Heart right ventricle (tissue), 16 donors: ENCODE results near the gene GMEB2. TPM values are rescaled to one million over a fixed set of nuclear protein-coding genes. Genes with fewer than 3 reads are reported as not detected.

Source experiments
- ATAC-seq, 8 donors: fragments of 200-7000 bp; cut with Tn5 transposase; one replicate each; pipeline ENCODE4 v1.9.1; 2020; ENCODE audit warnings: mild to moderate bottlenecking in 8 of 8, moderate library complexity in 8 of 8, moderate number of reproducible peaks in 1 of 8
- DNase-seq, 2 donors: peaks; one replicate each; pipeline ENCODE4 v3.0.0-alpha.2; 2020
- H3K27ac ChIP-seq, 10 donors: fragments of 200-600 bp; sonication (generic) in 2 of 10; one replicate each; pipeline versions ENCODE4 v1.5.0 to v1.8.0; 2020 to 2022; ENCODE audit warnings: mild to moderate bottlenecking in 3 of 10
- H3K27me3 ChIP-seq, 7 donors: fragments of 200-600 bp; one replicate each; pipeline ENCODE4 v1.8.0; 2021 to 2022; ENCODE audit warnings: mild to moderate bottlenecking in 2 of 7
- H3K36me3 ChIP-seq, 9 donors: fragments of 200-600 bp; sonication (generic) in 1 of 9; one replicate each; pipeline versions ENCODE4 v1.5.0 to v1.8.0; 2020 to 2022; ENCODE audit warnings: mild to moderate bottlenecking in 2 of 9
- H3K4me1 ChIP-seq, 9 donors: fragments of 200-600 bp; sonication (generic) in 1 of 9; one replicate each; pipeline versions ENCODE4 v1.5.0 to v1.8.0; 2020 to 2022; ENCODE audit warnings: mild to moderate bottlenecking in 4 of 9
- H3K4me3 ChIP-seq, 10 donors: fragments of 200-600 bp; sonication (generic) in 2 of 10; one replicate each; pipeline versions ENCODE4 v1.5.0 to v1.8.0; 2020 to 2022; ENCODE audit warnings: mild to moderate bottlenecking in 7 of 10, moderate library complexity in 2 of 10
- H3K9me3 ChIP-seq, 11 donors: fragments of 200-600 bp in 10 of 11; sonication (generic) in 2 of 11; one replicate each; pipeline versions ENCODE4 v1.5.0 to v1.8.0; 2013 to 2022; ENCODE audit warnings: mild to moderate bottlenecking in 2 of 11, control low read depth in 1 of 11, moderate library complexity in 1 of 11
- CTCF ChIP-seq, 9 donors: fragments of 200-600 bp; sonication (generic) in 2 of 9; IDR thresholded peaks; one replicate each; pipeline versions ENCODE4 v1.5.0 to v1.8.0; 2021 to 2022; ENCODE audit warnings: antibody characterized with exemption in 9 of 9, mild to moderate bottlenecking in 5 of 9, moderate library complexity in 1 of 9
- WGBS, 2 donors: extraction: QIAGEN DNeasy Blood & Tissue Kit; methylation state at CpG; one replicate each; pipeline ENCODE4 v1.1.7; 2013; ENCODE audit warnings: inconsistent platforms in 1 of 2; 5-methylcytosine and 5-hydroxymethylcytosine counted together
- intact Hi-C, 10 donors: fragments of 100-400 bp; cut with DNase I; formaldehyde crosslinking; loops; one replicate each; pipeline versions ENCODE4 v1.11.1 to v1.14.2; 2022
- polyA plus RNA-seq, 2 donors: library from polyadenylated mRNA; stranded (reverse); fragments of 200-250 nt; gene quantifications; one replicate each; pipeline ENCODE4 v1.2.3, GENCODE V29; 2013
- total RNA-seq, 10 donors: library from RNA; stranded (reverse); fragmentation: NEBNext Ultra II Directional in 3 of 10; extraction: Animal tissue kit (Norgen Biotek cat#: 25700) in 3 of 10; gene quantifications; one replicate each; pipeline versions ENCODE4 v1.2.1 to v1.2.4, GENCODE V29; 2021 to 2023
- donor health status: Arrhythmogenic right ventricular cardiomyopathy.
- donor health status: ischemic (EF 13 %, LVEDD 7.1; RV severe dilation, severe dysfunction).
- donor health status: healthy with polysubstance abuse.
- donor health status: DM: no; HTN: yes; CAD: no.
- donor health status: DM: no; HTN: no; CAD: no.
- donor health status: ischemic (EF 25% LVEDD 6.9; RV normal size, moderate dysfunction).
- donor health status: ischemic (EF 25% LVEDD 5.7; RV mildly dilated, moderate dysfunction).
- donor health status: healthy.
- donor health status: DM: yes; HTN: yes; CAD: no.
- donor health status: Ischemic cardiomyopathy.
- donor health status: ischemic (EF 35%, LVEDD 5.7; RV mildly dilated, moderate dysfunction).
- donor health status: nonischemic (EF 11% LVEDD 7.7; RV severe dilation, severe dysfunction).
- donor health status: DM: yes; HTN: yes; CAD: no.
- donor health status: PGD.
- donor health status: ischemic (EF 29% LVEDD 5.4; RV normal size, mild dysfunction).
- donor health status: nonischemic (EF 23%, LVEDD 6.1; RV moderate dilation, normal function).

GMEB2 gene
- total and polyA plus RNA-seq, 12 donors, result 4.9 to 8.2 (median 5.9) TPM

GRCh38 chr20:63627751-63628245, 897 bp upstream of the GMEB2 start:
- intact Hi-C loops, result loop anchor here in 5 of 10 donors (1.0 to 10.0 kb wide), 4 partner anchors 31 to 237 kb away; partner anchors contain the start of genes ABHD16B (in 2 of the 5), HELZ2 (in 2 of the 5), RTEL1 (in 2 of the 5) and TPD52L2 (in 2 of the 5)
- Histone ChIP-seq H3K4me3 (peak overlapping the region; percentile 65 to 99 (median 92)), H3K4me1 (peaks cover 0 to 33% (median 24%) of the 10 kb centered on the region in 9 donors), H3K27ac (peak overlapping the region in 9 of 10 donors; percentile 90 to 99 (median 97)), H3K27me3 (no peaks in the 10 kb centered on the region), H3K9me3 (no peaks in the 10 kb centered on the region), H3K36me3 (no peaks in the 10 kb centered on the region)
- WGBS, 2 donors, result 10 to 16% methylated on average over 21 to 28 of the region's 28 CpGs
- DNase-seq, result no peak
- no peak for TF ChIP-seq CTCF (IDR thresholded peaks at IDR 0.05)
- peak in 7 of 8 donors; percentile 1 to 36 (median 20) for ATAC-seq

GRCh38 chr20:63627129-63627750, 339 bp upstream of the GMEB2 start:
- Histone ChIP-seq H3K9me3 (no peaks in the 10 kb centered on the region), H3K36me3 (no peaks in the 10 kb centered on the region), H3K4me3 (peak overlapping the region; percentile 65 to 99 (median 92)), H3K27me3 (no peaks in the 10 kb centered on the region), H3K27ac (peak overlapping the region; percentile 90 to 99 (median 97)), H3K4me1 (peaks cover 0 to 33% (median 24%) of the 10 kb centered on the region in 9 donors)
- intact Hi-C loops, result loop anchor here in 5 of 10 donors (1.0 to 10.0 kb wide), 4 partner anchors 31 to 238 kb away; partner anchors contain the start of genes ABHD16B (in 2 of the 5), HELZ2 (in 2 of the 5), RTEL1 (in 2 of the 5) and TPD52L2 (in 2 of the 5)
- ATAC-seq (peak; percentile 90 to 94 (median 92)), DNase-seq (peak; percentile 94 to 95)
- TF ChIP-seq CTCF (IDR thresholded peaks at IDR 0.05), result no peak
- WGBS, 2 donors, result 0% methylated on average over 58 to 68 of the region's 68 CpGs

- intact Hi-C loops, result loop anchor here in 5 of 10 donors (5.0 to 10.0 kb wide), 3 partner anchors 51 to 239 kb away; partner anchors contain the start of genes ABHD16B (in 2 of the 5), HELZ2 (in 2 of the 5) and TPD52L2 (in 2 of the 5)
- Histone ChIP-seq H3K27me3 (no peaks in the 10 kb centered on the region), H3K9me3 (no peaks in the 10 kb centered on the region), H3K36me3 (no peaks in the 10 kb centered on the region), H3K4me3 (peak overlapping the region; percentile 65 to 99 (median 88)), H3K4me1 (peaks cover 0 to 26% (median 22%) of the 10 kb centered on the region in 9 donors), H3K27ac (peak overlapping the region; percentile 90 to 99 (median 96))
- ATAC-seq, result peak in 1 of 8 donors; percentile 3
- peak in 1 of 2 donors; percentile 34 for DNase-seq
- TF ChIP-seq CTCF (IDR thresholded peaks at IDR 0.05), result no peak
- WGBS, 2 donors, result 15 to 16% methylated on average over 36 of the region's 36 CpGs
Observed at GRCh38 chr20:63625771-63626423, 1.0 kb downstream of the GMEB2 start.

GRCh38 chr20:63624486-63624885, 2.4 kb downstream of the GMEB2 start:
- no peak for ATAC-seq
- no peak for TF ChIP-seq CTCF (IDR thresholded peaks at IDR 0.05)
- Histone ChIP-seq H3K9me3 (no peaks in the 10 kb centered on the region), H3K4me3 (no peak overlapping the region), H3K36me3 (peaks cover 0 to 10% (median 0%) of the 10 kb centered on the region in 9 donors), H3K27me3 (no peaks in the 10 kb centered on the region), H3K27ac (peak overlapping the region in 1 of 10 donors; percentile 2), H3K4me1 (peaks cover 0 to 25% (median 22%) of the 10 kb centered on the region in 9 donors)
- 87 to 91% methylated on average over 15 of the region's 15 CpGs for WGBS, 2 donors
- intact Hi-C loops, result loop anchor here in 4 of 10 donors (5.0 to 10.0 kb wide), 3 partner anchors 47 to 240 kb away; partner anchors contain the start of genes ABHD16B (in 2 of the 4), HELZ2 (in 2 of the 4) and TPD52L2 (in 2 of the 4)
- DNase-seq, result no peak
